SK-N-MC (cell line): ENCODE measurements around the gene TMEM247.

ENCODE experiments used
- EZH2 ChIP-seq: fragments of 200-600 bp; sonication (generic); IDR thresholded peaks from one replicate; pipeline ENCODE4 v1.6.1; 2017; ENCODE audit warnings: antibody characterized with exemption
- POLR2AphosphoS5 ChIP-seq: IDR thresholded peaks from 2 replicates; pipeline ENCODE4 v1.6.1; 2012; ENCODE audit warnings: mild to moderate bottlenecking, low read depth, low read length, borderline replicate concordance

- TF ChIP-seq EZH2 (no peak), POLR2AphosphoS5 (no peak)
These were observed 9.2 kb upstream of the TMEM247 start for GRCh38 chr2:46470114-46470628.
